ENCODE results near the gene SEMA7A. TPM values are rescaled to one million over a fixed set of nuclear protein-coding genes. Genes with fewer than 3 reads are reported as not detected.

Gene SEMA7A
- total RNA-seq, 1 donor from 2014 or later = 2.2 TPM

DNA sequence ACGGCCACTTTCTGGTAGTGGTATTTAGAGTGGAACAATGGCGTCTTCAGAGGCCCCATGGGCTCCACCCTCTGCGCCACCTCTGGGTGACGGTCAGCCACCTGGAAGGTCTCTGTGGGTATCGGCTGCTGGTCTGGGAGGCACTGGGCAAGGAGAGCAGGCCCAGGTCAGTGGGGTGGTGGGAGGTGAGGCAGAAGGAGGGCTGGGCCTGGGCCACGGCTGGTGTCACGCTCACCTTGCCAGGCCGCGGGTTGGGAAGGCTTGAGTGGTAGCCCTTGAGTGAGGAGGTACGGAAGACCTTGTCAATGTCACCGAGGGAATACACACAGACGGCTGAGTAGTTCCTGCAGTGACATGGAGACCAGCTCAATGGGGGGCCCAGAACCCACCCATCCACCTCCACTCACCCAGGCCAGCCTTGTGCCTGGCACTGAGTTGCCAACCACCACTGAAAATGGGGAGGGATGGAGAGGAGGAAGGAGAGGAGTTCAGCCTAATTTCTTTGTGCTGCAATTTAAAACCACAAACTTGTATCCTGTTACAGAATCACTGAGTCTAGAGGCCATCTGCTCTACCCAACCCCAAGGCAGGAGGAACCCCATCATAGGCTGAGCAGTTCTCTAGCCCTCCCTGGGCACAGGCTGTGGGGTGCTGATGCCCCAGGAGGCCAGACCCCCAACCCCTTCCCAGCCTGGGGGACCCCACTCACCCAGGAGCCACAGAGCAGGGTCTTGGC lies 19.0 kb downstream of the SEMA7A start:
- DNase-seq = no peak

DNA sequence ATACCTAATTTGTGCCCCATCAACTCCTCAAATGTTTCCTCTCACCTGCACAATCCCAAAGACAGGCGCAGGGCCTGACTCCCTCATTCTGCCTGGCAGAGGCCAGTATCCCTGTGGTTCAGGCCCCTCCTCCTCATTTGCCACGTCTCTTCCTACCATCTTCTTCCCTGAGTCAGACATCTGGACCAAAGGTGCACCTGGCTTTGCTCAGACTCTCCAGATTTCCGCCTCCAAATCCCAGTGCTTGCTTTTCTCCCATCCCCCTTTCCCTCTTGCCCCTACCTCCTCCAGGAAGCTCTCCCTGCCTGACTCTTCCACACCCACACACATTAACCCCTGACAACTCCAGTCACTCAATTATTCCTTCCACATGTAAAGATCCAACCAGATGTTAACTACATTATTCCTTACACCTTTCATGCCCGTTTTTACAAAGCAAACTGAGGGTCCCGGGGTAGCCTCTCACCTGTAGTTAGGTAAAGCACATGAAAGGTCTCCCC lies 19.6 kb downstream of the SEMA7A start:
- no peak for DNase-seq

- DNase-seq = no peak
These were observed 20.2 kb downstream of the SEMA7A start for GRCh38 chr15:74413350-74414080.

GRCh38 chr15:74412159-74412558 lies 21.6 kb downstream of the SEMA7A start:
- no peak for DNase-seq

GRCh38 chr15:74411686-74412085 lies 22.1 kb downstream of the SEMA7A start:
- DNase-seq = no peak

- no peak for DNase-seq
These were observed 23.3 kb downstream of the SEMA7A start for GRCh38 chr15:74410502-74410901.

- DNase-seq = no peak
These were observed 24.5 kb downstream of the SEMA7A start for GRCh38 chr15:74409225-74409624.

- no peak for DNase-seq
These were observed 24.9 kb downstream of the SEMA7A start for GRCh38 chr15:74408815-74409214.

- no peak for DNase-seq
These were observed 25.4 kb downstream of the SEMA7A start for GRCh38 chr15:74408385-74408784.

- peak; percentile 15 for DNase-seq
These were observed 26.6 kb downstream of the SEMA7A start for GRCh38 chr15:74406992-74407705.

GRCh38 chr15:74406517-74406916 lies 27.2 kb downstream of the SEMA7A start:
- no peak for DNase-seq

- no peak for DNase-seq
These were observed 27.9 kb downstream of the SEMA7A start for GRCh38 chr15:74405823-74406222.

GRCh38 chr15:74403991-74404563 lies 29.7 kb downstream of the SEMA7A start:
- DNase-seq = no peak

DNA sequence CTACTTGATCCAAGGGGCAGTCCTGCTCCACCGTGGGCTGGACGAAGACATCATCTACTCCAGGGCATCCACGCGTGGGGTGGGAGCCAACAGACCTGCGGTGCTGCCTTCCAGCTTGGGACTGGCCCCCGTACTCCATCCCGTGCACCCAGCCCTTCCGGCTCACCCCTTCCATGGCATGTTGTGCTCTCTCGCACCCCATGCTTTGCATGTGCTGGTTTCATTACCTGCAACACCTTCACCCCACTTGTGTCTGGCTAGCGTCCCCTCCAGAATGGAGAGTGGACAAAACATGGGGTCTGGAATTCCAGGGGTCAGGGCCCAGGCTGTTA lies 30.2 kb downstream of the SEMA7A start:
- DNase-seq = no peak

DNA sequence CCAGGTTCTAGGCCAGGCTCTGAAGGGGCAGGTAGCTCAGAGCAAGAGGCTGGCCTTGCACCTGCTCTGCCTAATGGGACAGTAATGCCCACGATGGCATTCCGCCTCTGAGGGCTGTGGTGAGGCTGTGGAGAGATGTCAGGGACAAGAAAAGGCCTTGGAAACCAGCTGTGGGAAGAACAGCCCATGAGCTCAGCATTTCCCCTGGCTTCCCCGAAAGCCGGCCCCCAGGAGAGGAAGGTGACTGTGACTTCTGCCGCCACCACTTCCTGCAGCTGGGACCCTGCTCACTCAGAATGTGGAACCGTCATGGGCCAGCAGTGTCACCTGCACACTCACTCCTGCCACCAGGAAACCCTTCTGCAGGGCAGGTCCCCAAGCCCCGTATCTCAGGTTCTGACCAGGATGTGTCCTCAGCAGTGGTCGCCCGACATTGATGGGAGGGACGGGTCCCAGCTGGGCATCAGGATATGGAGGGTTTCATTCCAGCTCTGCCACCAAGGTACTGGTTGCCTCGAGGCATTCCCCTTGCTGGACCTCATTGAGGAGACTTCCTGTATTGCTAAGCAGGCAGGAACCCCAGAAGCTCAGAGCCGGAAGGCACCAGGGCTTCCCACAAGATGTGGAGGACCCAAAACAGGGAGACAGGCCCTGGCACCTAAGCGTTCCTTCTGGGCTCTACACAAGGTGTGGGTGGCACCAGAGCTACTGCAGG lies 30.7 kb downstream of the SEMA7A start:
- DNase-seq = no peak

DNA sequence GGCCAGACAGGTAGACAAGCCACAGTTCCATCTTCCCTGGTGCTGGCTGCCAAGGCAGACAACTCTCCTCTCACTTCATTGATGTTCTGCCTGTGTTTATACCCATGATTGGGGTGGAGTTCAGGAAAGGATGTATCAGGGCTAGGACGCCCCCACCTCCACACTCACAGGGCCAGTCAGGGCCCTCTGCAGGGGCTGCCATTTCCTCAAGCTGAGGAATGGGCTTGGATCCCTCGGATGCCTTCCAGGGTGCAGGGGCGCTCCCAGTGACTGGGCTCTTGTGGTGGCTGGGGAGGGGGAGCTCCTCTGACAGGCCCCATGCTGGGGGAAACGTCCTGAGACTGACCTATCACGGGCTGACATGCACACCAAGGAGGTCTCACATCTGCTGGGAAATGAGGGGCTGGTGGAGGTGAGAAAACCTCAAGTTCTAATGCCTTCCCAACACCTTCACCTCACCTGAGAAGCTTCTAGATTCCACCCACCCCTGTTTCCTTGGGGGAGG lies 31.4 kb downstream of the SEMA7A start:
- no peak for DNase-seq

- DNase-seq = no peak
These were observed 32.6 kb downstream of the SEMA7A start for GRCh38 chr15:74400915-74401757.

DNA sequence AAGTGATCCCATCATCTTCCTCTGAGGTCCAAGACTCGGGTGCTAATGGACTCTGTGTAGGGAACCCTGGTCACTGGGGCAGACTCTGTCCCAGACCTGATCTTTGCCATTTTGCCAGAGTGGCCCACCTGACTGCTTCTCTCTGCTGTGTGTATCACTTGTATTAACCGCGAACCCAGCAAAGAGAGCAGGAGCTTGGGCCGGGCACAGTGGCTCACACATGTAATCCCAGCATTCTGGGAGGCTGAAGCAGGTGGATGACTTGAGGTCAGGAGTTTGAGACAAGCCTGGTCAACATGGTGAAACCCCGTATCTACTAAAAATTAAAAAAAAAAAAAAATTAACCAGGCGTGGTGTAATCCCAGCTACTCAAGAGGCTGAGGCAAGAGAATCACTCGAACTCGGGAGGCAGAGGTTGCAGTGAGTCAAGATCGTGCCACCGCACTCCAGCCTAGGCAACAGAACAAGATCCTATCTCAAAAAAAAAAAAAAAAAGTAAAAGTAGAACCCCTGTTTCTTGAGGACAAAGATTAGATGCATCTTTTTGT lies 33.4 kb downstream of the SEMA7A start:
- no peak for DNase-seq

- no peak for DNase-seq
These were observed 34.0 kb downstream of the SEMA7A start for GRCh38 chr15:74399511-74400312.

GRCh38 chr15:74399100-74399499 lies 34.7 kb downstream of the SEMA7A start:
- no peak for DNase-seq

Data from dermis blood vessel endothelial cell (primary cell).